C4-2B (cell line): ENCODE measurements around the gene PTAFR.

Experiments
- ZFX ChIP-seq: fragments of 450-650 bp; IDR thresholded peaks from 2 replicates; pipeline ENCODE4 v1.6.1; 2017
- TF ChIP-seq, protein P1 (sequence below): fragments of 450-650 bp; conservative IDR thresholded peaks from 2 replicates; pipeline ENCODE4 v1.5.1; 2017; ENCODE audit warnings: mild to moderate bottlenecking

- TF ChIP-seq, protein P1, sequence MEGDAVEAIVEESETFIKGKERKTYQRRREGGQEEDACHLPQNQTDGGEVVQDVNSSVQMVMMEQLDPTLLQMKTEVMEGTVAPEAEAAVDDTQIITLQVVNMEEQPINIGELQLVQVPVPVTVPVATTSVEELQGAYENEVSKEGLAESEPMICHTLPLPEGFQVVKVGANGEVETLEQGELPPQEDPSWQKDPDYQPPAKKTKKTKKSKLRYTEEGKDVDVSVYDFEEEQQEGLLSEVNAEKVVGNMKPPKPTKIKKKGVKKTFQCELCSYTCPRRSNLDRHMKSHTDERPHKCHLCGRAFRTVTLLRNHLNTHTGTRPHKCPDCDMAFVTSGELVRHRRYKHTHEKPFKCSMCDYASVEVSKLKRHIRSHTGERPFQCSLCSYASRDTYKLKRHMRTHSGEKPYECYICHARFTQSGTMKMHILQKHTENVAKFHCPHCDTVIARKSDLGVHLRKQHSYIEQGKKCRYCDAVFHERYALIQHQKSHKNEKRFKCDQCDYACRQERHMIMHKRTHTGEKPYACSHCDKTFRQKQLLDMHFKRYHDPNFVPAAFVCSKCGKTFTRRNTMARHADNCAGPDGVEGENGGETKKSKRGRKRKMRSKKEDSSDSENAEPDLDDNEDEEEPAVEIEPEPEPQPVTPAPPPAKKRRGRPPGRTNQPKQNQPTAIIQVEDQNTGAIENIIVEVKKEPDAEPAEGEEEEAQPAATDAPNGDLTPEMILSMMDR = no peak
- TF ChIP-seq ZFX = no peak
Measured at GRCh38 chr1:28180306-28181305, 4.1 kb upstream of the PTAFR start.
